ENCODE data around the gene CDHR4.
"Not testable (repeated sequence)": the region's sequence is repeated elsewhere in the genome, so short reads cannot be mapped to it uniquely, and the experiment has no call there.

CDHR4 gene

GRCh38 chr3:49803465-49804140 lies 3.9 kb upstream of the CDHR4 start:
- DNase-seq (ENCODE audit: low read depth in 2 of 2, low spot score in 1 of 2): no peak

- peak; percentile 64 to 78 for DNase-seq (ENCODE audit: low read depth in 2 of 2, low spot score in 1 of 2)
Measured at GRCh38 chr3:49802719-49803464, 3.2 kb upstream of the CDHR4 start, which contains the start of gene INKA1. INKA1 (plus strand) TSS chr3:49803261; CDS start chr3:49803393, 132 bp downstream.

- no peak for DNase-seq (ENCODE audit: low read depth in 2 of 2, low spot score in 1 of 2)
Measured at GRCh38 chr3:49801160-49801559, 1.5 kb upstream of the CDHR4 start.

GRCh38 chr3:49799105-49799504 lies 568 bp downstream of the CDHR4 start:
- DNase-seq (ENCODE audit: low read depth in 2 of 2, low spot score in 1 of 2): no peak

GRCh38 chr3:49794926-49795905 lies 4.5 kb downstream of the CDHR4 start:
- DNase-seq (ENCODE audit: low read depth in 2 of 2, low spot score in 1 of 2): no peak

- DNase-seq (ENCODE audit: low read depth in 2 of 2, low spot score in 1 of 2): no peak
Measured at GRCh38 chr3:49794431-49794830, 5.2 kb downstream of the CDHR4 start.

- DNase-seq (ENCODE audit: low read depth in 2 of 2, low spot score in 1 of 2): no peak
Measured at GRCh38 chr3:49793486-49794085, 6.1 kb downstream of the CDHR4 start.

GRCh38 chr3:49792371-49793150 lies 7.1 kb downstream of the CDHR4 start:
- no peak for DNase-seq (ENCODE audit: low read depth in 2 of 2, low spot score in 1 of 2)

GRCh38 chr3:49791571-49791970 lies 8.1 kb downstream of the CDHR4 start:
- no peak for DNase-seq (ENCODE audit: low read depth in 2 of 2, low spot score in 1 of 2)

GRCh38 chr3:49790626-49791411 lies 8.9 kb downstream of the CDHR4 start:
- DNase-seq (ENCODE audit: low read depth in 2 of 2, low spot score in 1 of 2): no peak

- DNase-seq (ENCODE audit: low read depth in 2 of 2, low spot score in 1 of 2): no peak
Measured at GRCh38 chr3:49788056-49788455, 11.6 kb downstream of the CDHR4 start.

- DNase-seq (ENCODE audit: low read depth in 2 of 2, low spot score in 1 of 2): no peak
Measured at GRCh38 chr3:49787536-49787935, 12.1 kb downstream of the CDHR4 start.

GRCh38 chr3:49787182-49787464 lies 12.6 kb downstream of the CDHR4 start:
- no peak for DNase-seq (ENCODE audit: low read depth in 2 of 2, low spot score in 1 of 2)

GRCh38 chr3:49786357-49787181 lies 13.1 kb downstream of the CDHR4 start, which contains the start of gene IP6K1:
IP6K1 (minus strand) TSS chr3:49786542; CDS start chr3:49748040, 38,502 bp downstream.
- peak; percentile 98 to 99 for DNase-seq (ENCODE audit: low read depth in 2 of 2, low spot score in 1 of 2)

GRCh38 chr3:49785565-49786356 lies 13.9 kb downstream of the CDHR4 start:
- no peak for DNase-seq (ENCODE audit: low read depth in 2 of 2, low spot score in 1 of 2)

- not testable (repeated sequence) for DNase-seq (ENCODE audit: low read depth in 2 of 2, low spot score in 1 of 2)
Measured at GRCh38 chr3:49782277-49782676, 17.4 kb downstream of the CDHR4 start.

- no peak for DNase-seq (ENCODE audit: low read depth in 2 of 2, low spot score in 1 of 2)
Measured at GRCh38 chr3:49781415-49782199, 18.1 kb downstream of the CDHR4 start.

All from stimulated activated CD8-positive, alpha-beta memory T cell treated with anti-CD3 and anti-CD28 coated beads, Interleukin-4, amount 100 ng/mL, for 1 hour (primary cell).